Ureter (tissue), 1 donor: ENCODE measurements around the gene B3GNT9. TPM values are rescaled to one million over a fixed set of nuclear protein-coding genes. Genes with fewer than 3 reads are reported as not detected.

Source experiments
- DNase-seq: peaks from one replicate; pipeline ENCODE4 v3.0.0-alpha.2; 2020; ENCODE audit warnings: low spot score
- total RNA-seq: library from RNA; stranded (reverse); gene quantifications from one replicate; pipeline ENCODE4 v1.2.4, GENCODE V29; 2023
- donor health status: DM: yes; HTN: yes; CAD: no.

The B3GNT9 gene
- total RNA-seq, 1 donor from 2014 or later, result 14.5 TPM

GRCh38 chr16:67185651-67186134, 34.9 kb upstream of the B3GNT9 start:
- DNase-seq, result no peak

GRCh38 chr16:67184995-67185650, 34.3 kb upstream of the B3GNT9 start:
- peak; percentile 93 for DNase-seq

- DNase-seq, result no peak
Measured at GRCh38 chr16:67184453-67184994, 33.7 kb upstream of the B3GNT9 start.

GRCh38 chr16:67183627-67184452, 33.0 kb upstream of the B3GNT9 start, which contains the start of gene MATCAP1:
Gene MATCAP1, minus strand, starts transcription at chr16:67183963. Its CDS starts 3,353 bp downstream, at chr16:67180610.
- peak; percentile 97 for DNase-seq

- DNase-seq, result no peak
Measured at GRCh38 chr16:67183284-67183626, 32.5 kb upstream of the B3GNT9 start.

GRCh38 chr16:67182288-67182687, 31.5 kb upstream of the B3GNT9 start:
- no peak for DNase-seq

DNA sequence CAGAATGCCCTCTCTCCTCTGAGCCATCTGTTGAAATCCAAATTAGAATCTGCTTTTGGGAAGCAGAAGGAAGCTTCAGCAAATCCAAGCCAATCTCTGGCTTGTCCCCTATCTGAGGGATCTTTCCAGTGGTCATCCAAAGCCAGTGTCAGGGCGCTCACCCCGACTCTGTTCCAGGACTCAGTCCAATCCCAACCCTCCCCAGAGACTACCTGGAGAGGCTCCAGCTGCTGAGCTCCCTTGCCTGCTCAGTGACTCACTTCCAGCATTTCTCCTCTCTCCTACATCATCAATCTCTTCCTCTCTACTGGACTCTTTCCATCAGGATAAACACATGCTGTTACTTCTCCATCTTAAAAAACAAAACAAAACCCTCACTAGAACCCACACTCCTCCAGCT, 30.5 kb upstream of the B3GNT9 start:
- DNase-seq, result no peak

DNA sequence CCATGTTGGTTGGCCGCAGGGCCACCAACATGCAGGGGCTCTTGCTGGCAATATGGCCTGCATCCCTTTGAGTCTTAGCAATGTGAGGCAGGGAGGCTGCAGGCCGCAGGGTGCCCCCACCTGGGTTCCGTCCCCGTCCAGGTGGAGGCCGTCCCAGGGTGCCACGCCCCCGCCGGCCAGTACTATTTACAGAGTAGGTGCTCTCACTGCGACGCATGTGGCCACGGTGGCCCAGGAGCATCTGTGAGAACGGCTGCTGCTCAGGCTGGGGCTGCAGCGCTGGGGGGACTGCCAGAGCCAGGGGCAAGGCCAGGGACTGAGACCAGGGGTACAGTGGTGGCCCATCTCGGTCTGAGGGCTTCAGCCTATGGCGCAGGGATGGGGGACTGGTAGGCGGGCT, 29.4 kb upstream of the B3GNT9 start:
- DNase-seq, result no peak

GRCh38 chr16:67179421-67180080, 28.8 kb upstream of the B3GNT9 start:
- DNase-seq, result no peak

GRCh38 chr16:67177743-67178699, 27.2 kb upstream of the B3GNT9 start:
- no peak for DNase-seq

DNA sequence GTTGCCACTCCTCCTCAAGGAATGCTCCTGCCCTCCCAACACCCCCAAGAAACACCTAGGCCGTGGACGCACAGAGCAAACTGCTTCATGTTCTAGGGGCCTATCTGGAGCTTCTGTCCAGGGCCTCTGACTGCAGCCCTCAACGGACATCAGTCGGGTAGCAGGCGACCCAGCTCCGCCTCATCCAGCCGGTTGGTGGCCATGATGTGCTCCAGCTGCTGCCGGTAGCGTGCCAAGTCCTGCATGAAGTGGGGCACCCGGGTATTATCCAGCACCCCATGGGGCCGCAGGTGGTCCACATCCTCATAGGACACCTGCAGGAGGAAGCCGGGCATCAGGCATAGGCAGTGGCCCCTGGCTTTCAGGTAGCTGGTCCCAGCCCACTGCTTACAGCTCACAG, 25.9 kb upstream of the B3GNT9 start:
- DNase-seq, result no peak

GRCh38 chr16:67174706-67175231, 24.0 kb upstream of the B3GNT9 start:
- no peak for DNase-seq

- DNase-seq, result peak; percentile 87
Measured at GRCh38 chr16:67173808-67174705, 23.3 kb upstream of the B3GNT9 start.

GRCh38 chr16:67173323-67173722, 22.5 kb upstream of the B3GNT9 start:
- no peak for DNase-seq

GRCh38 chr16:67170949-67171649, 20.3 kb upstream of the B3GNT9 start:
- no peak for DNase-seq

DNA sequence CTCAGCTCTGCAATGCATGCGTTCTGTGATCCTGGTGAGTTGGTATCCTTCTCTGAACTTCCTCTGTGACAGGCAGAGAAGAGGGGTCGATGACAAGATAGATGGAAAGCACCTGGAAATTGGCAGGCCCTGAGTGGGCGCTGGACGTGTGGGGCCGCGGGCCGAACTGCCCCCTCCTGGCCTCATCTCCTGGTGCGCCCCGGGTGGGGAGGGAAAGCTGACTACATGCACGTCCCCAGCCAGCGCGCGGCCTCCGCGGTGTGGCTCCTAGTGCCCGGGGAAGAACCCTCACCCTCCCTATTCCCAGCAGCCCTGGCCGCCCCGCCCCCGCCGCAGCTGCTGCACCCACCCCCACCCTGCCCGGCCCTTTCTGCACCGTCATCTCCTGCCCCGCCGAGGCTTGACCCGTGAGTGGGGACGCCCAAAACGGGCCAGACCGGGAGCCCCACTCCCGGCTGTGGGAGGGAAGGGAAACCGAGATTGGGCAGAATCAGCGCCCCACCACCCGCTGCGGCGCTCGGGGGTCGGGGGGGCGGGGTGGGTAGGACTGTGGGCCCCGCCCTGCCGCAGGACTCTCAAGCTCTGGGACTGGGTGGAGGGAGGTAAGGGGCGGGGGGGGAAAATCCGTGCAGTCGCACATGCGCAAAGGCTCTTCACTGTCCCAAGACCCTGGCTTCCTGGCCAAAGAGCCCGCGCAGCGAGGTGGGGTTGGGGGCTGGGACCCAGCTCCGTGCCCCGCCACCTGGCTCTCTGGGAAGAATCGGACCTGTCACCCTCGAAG, 19.6 kb upstream of the B3GNT9 start, which contains the start of gene NOL3:
Gene NOL3 (plus strand): TSS at position 371 of the 781 bp plus-strand sequence.
- DNase-seq, result peak; percentile 90

- DNase-seq, result no peak
Measured at GRCh38 chr16:67169642-67170167, 18.9 kb upstream of the B3GNT9 start.

DNA sequence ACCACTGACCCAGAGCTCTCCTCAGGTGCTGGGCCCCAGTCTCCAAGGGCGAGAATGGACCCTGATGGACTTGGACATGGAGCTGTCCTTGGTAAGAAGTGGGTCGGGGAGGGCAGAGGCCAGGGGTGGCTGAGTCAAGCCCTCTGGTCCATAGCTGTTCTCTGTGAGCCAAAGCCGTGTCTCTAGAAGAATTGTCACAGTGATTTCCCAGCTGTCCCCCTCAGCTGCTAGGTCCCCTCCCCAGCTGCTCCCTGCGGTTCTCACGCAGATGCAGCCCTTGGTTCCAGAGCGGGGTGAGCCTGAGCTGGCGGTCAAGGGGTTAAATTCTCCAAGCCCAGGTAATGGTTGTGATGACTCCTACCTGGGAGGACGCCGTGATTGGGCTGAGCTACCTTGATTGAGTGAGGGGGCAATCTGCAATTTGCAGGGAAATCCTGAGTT, 18.2 kb upstream of the B3GNT9 start:
- DNase-seq, result no peak
